ENCODE data around the gene SHISA9.

SHISA9 gene

GRCh38 chr16:13155780-13156179 is 254.4 kb downstream of the SHISA9 start:
- Histone ChIP-seq H3K27me3 (ENCODE audit: insufficient read depth, low read length, poor library complexity, severe bottlenecking) (no peaks in the 10 kb centered on the region), H3F3A (ENCODE audit: low read depth) (no peaks in the 10 kb centered on the region), H3K36me3 (ENCODE audit: insufficient read depth, low read length) (no peaks in the 10 kb centered on the region), H4K20me1 (ENCODE audit: insufficient read depth, low read length, poor library complexity, severe bottlenecking) (no peaks in the 10 kb centered on the region), H3K4me1 (ENCODE audit: insufficient read depth, low read length, poor library complexity, severe bottlenecking) (no peaks in the 10 kb centered on the region), H3K9me2 (replicated peaks; ENCODE audit: low read depth, low read length) (no peaks in the 10 kb centered on the region), H3K9me3 (ENCODE audit: insufficient read depth, low read depth, low read length) (no peaks in the 10 kb centered on the region), H3K79me2 (ENCODE audit: insufficient read depth, low read length) (no peaks in the 10 kb centered on the region), H3K9ac (ENCODE audit: low read depth, low read length, poor library complexity, severe bottlenecking) (no peak overlapping the region), H2AFZ (ENCODE audit: low read length) (no peak overlapping the region), H3K4me3 (ENCODE audit: low read length, poor library complexity, severe bottlenecking) (no peak overlapping the region), H3K4me2 (ENCODE audit: low read depth, low read length, poor library complexity, severe bottlenecking) (no peak overlapping the region)
- TF ChIP-seq CTCF (conservative IDR thresholded peaks at IDR 0.05; ENCODE audit: low read length): no peak
- TF ChIP-seq EZH2phosphoT487 (IDR thresholded peaks at IDR 0.05; ENCODE audit: borderline replicate concordance): no peak

- Histone ChIP-seq H4K20me1 (ENCODE audit: insufficient read depth, low read length, poor library complexity, severe bottlenecking) (no peaks in the 10 kb centered on the region), H3K4me2 (ENCODE audit: low read depth, low read length, poor library complexity, severe bottlenecking) (no peak overlapping the region), H3K9me2 (replicated peaks; ENCODE audit: low read depth, low read length) (no peaks in the 10 kb centered on the region), H3K9ac (ENCODE audit: low read depth, low read length, poor library complexity, severe bottlenecking) (no peak overlapping the region), H3K36me3 (ENCODE audit: insufficient read depth, low read length) (no peaks in the 10 kb centered on the region), H2AFZ (ENCODE audit: low read length) (no peak overlapping the region), H3K79me2 (ENCODE audit: insufficient read depth, low read length) (no peaks in the 10 kb centered on the region), H3K4me3 (ENCODE audit: low read length, poor library complexity, severe bottlenecking) (no peak overlapping the region), H3K4me1 (ENCODE audit: insufficient read depth, low read length, poor library complexity, severe bottlenecking) (no peaks in the 10 kb centered on the region), H3K27me3 (ENCODE audit: insufficient read depth, low read length, poor library complexity, severe bottlenecking) (no peaks in the 10 kb centered on the region), H3K9me3 (ENCODE audit: insufficient read depth, low read depth, low read length) (no peaks in the 10 kb centered on the region), H3F3A (ENCODE audit: low read depth) (no peaks in the 10 kb centered on the region)
- TF ChIP-seq CTCF (conservative IDR thresholded peaks at IDR 0.05; ENCODE audit: low read length): no peak
Measured at GRCh38 chr16:13157082-13157481, 255.7 kb downstream of the SHISA9 start.

GRCh38 chr16:13158427-13158826 is 257.0 kb downstream of the SHISA9 start:
- no peaks in the 10 kb centered on the region for H4K20me1 ChIP-seq (ENCODE audit: insufficient read depth, low read length, poor library complexity, severe bottlenecking)
- no peaks in the 10 kb centered on the region for H3K36me3 ChIP-seq (ENCODE audit: insufficient read depth, low read length)
- no peaks in the 10 kb centered on the region for H3K4me1 ChIP-seq (ENCODE audit: insufficient read depth, low read length, poor library complexity, severe bottlenecking)
- H3F3A ChIP-seq (ENCODE audit: low read depth): no peaks in the 10 kb centered on the region
- no peaks in the 10 kb centered on the region for H3K9me3 ChIP-seq (ENCODE audit: insufficient read depth, low read depth, low read length)
- no peaks in the 10 kb centered on the region for H3K27me3 ChIP-seq (ENCODE audit: insufficient read depth, low read length, poor library complexity, severe bottlenecking)
- no peak for TF ChIP-seq CTCF (conservative IDR thresholded peaks at IDR 0.05; ENCODE audit: low read length)
- no peak for TF ChIP-seq EZH2phosphoT487 (IDR thresholded peaks at IDR 0.05; ENCODE audit: borderline replicate concordance)
- no peak overlapping the region for H2AFZ ChIP-seq (ENCODE audit: low read length)
- no peak overlapping the region for H3K9ac ChIP-seq (ENCODE audit: low read depth, low read length, poor library complexity, severe bottlenecking)
- no peaks in the 10 kb centered on the region for H3K9me2 ChIP-seq (replicated peaks; ENCODE audit: low read depth, low read length)
- H3K79me2 ChIP-seq (ENCODE audit: insufficient read depth, low read length): no peaks in the 10 kb centered on the region
- H3K4me3 ChIP-seq (ENCODE audit: low read length, poor library complexity, severe bottlenecking): no peak overlapping the region
- no peak overlapping the region for H3K4me2 ChIP-seq (ENCODE audit: low read depth, low read length, poor library complexity, severe bottlenecking)

All from Loucy (cell line).